DOHH2 (cell line): ENCODE measurements around the gene ST7.

Experiments used
- EZH2phosphoT487 ChIP-seq: fragments of 200-600 bp; sonication (generic); IDR thresholded peaks from 2 replicates; pipeline ENCODE4 v1.6.1; 2017; ENCODE audit warnings: borderline replicate concordance, mild to moderate bottlenecking, antibody characterized with exemption, low read length, moderate library complexity, mixed read lengths
- TF ChIP-seq, protein P1 (sequence below): fragments of 200-600 bp; sonication (generic); IDR thresholded peaks from one replicate; pipeline ENCODE4 v1.5.1; 2014; ENCODE audit warnings: antibody characterized with exemption, mild to moderate bottlenecking, low read depth, low read length; ENCODE audit not compliant: poor library complexity, severe bottlenecking

DNA sequence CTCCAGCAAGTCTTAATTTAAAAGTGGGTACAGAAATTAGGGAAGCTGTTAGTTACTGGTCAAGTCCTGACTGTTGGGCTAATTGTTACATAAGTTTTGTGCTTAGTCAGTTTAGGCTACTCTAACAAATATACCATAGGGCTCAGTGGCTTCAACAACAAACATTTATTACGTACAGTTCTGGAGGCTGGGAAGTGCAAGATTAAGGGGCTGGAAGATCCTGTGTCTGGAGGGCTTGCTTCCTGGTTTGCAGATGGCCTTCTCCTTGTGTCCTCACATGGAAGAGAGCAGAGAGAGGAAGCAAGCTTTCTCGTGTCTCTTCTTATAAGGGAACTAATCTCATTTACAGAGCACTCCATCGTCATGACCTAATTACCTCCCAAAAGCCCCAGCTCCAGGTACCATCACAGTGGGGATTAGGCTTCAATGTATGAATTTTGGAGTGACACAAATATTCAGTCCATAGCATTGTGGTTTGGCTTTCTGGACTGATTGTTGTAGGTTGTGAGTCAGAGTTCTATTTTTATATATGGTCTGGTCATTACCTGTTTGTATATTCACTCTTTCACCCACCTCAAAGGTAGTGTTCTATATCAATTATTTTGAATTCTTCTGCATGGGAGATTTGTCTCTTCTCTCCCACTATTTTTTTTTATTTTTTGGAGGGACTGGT lies 17.1 kb downstream of the ST7 start:
- TF ChIP-seq, protein P1, sequence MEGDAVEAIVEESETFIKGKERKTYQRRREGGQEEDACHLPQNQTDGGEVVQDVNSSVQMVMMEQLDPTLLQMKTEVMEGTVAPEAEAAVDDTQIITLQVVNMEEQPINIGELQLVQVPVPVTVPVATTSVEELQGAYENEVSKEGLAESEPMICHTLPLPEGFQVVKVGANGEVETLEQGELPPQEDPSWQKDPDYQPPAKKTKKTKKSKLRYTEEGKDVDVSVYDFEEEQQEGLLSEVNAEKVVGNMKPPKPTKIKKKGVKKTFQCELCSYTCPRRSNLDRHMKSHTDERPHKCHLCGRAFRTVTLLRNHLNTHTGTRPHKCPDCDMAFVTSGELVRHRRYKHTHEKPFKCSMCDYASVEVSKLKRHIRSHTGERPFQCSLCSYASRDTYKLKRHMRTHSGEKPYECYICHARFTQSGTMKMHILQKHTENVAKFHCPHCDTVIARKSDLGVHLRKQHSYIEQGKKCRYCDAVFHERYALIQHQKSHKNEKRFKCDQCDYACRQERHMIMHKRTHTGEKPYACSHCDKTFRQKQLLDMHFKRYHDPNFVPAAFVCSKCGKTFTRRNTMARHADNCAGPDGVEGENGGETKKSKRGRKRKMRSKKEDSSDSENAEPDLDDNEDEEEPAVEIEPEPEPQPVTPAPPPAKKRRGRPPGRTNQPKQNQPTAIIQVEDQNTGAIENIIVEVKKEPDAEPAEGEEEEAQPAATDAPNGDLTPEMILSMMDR: no peak
- no peak for TF ChIP-seq EZH2phosphoT487
